GM12878 (cell line): ENCODE results near the gene SLC39A5. TPM values are rescaled to one million over a fixed set of nuclear protein-coding genes. Genes with fewer than 3 reads are reported as not detected.
"Not testable (repeated sequence)": the region's sequence is repeated elsewhere in the genome, so short reads cannot be mapped to it uniquely, and the experiment has no call there.

Experiments
- ATAC-seq: fragments of 200-7000 bp; cut with Tn5 transposase; 3 replicates; pipeline ENCODE4 v1.9.1; 2020; ENCODE audit warnings: mild to moderate bottlenecking, moderate library complexity
- BruUV-seq: library from RNA; stranded (reverse); fragments of 400-500 nt; replicated peaks from 2 replicates; lab custom pipeline; 2021; lab: Mats Ljungman, UMichigan
- CTCF ChIA-PET: fragments of 300-600 bp; sonication (Branson Sonifier 250); formaldehyde crosslinking; extraction: SDS; loops from one replicate; lab custom pipeline; 2021; ENCODE audit warnings: inconsistent platforms; lab: Yijun Ruan, JAX
- POLR2A ChIA-PET: fragments of 350-600 bp; formaldehyde crosslinking; extraction: SDS; loops from one replicate; lab custom pipeline; 2021; ENCODE audit warnings: inconsistent platforms; lab: Charles Lee
- RAD21 ChIA-PET: fragments of 300-600 bp; sonication (Branson Sonifier 250); formaldehyde crosslinking; loops from one replicate; lab custom pipeline; 2023; ENCODE audit warnings: antibody characterized with exemption; ENCODE audit not compliant: unreplicated experiment; lab: Charles Lee
- SMC1A ChIA-PET: fragments of 300-600 bp; sonication (Branson Sonifier 250); formaldehyde crosslinking; loops from one replicate; lab custom pipeline; 2023; ENCODE audit not compliant: unreplicated experiment, uncharacterized antibody; lab: Charles Lee
- DNase-seq: peaks from one replicate; pipeline ENCODE4 v3.0.0-alpha.2; 2011; ENCODE audit warnings: low read depth, low spot score
- FAIRE-seq: peaks from 3 replicates; lab custom pipeline; 2011; peaks lifted over from hg19 to GRCh38; lab: Jason Lieb, UNC
- H2AFZ ChIP-seq: 2 replicates; pipeline ENCODE4 v1.6.0; 2011; ENCODE audit warnings: low read depth, low read length, control low read depth; ENCODE audit not compliant: control insufficient read depth
- H3K27ac ChIP-seq: 2 replicates; pipeline ENCODE4 v1.5.1; 2011; ENCODE audit warnings: control low read depth; ENCODE audit not compliant: control insufficient read depth, insufficient read depth
- H3K27me3 ChIP-seq, 2 experiments: replicated peaks in 1 of 2; 2 replicates each; pipeline versions ENCODE4 v1.6.0 to v1.6.1; 2011; ENCODE audit warnings: low read length in 1 of 2; ENCODE audit not compliant: control insufficient read depth in 2 of 2, insufficient read depth in 2 of 2
- H3K36me3 ChIP-seq, 2 experiments: 2 replicates each; pipeline ENCODE4 v1.5.1; 2011; ENCODE audit warnings: low read length in 1 of 2; ENCODE audit not compliant: control insufficient read depth in 2 of 2, insufficient read depth in 2 of 2
- H3K4me1 ChIP-seq: 2 replicates; pipeline ENCODE4 v1.6.1; 2011; ENCODE audit warnings: mild to moderate bottlenecking, low read length, moderate library complexity, mixed read lengths; ENCODE audit not compliant: control insufficient read depth, insufficient read depth
- H3K4me2 ChIP-seq: 2 replicates; pipeline ENCODE4 v1.6.0; 2011; ENCODE audit warnings: control low read depth; ENCODE audit not compliant: control insufficient read depth, insufficient read depth
- H3K4me3 ChIP-seq: fragments of 200-600 bp; sonication (generic); 2 replicates; pipeline ENCODE4 v1.5.1; 2016
- H3K79me2 ChIP-seq: 2 replicates; pipeline ENCODE4 v1.6.0; 2011; ENCODE audit warnings: low read length; ENCODE audit not compliant: control insufficient read depth, insufficient read depth
- H3K9ac ChIP-seq: 2 replicates; pipeline ENCODE4 v1.8.0; 2011; ENCODE audit warnings: low read length, control low read depth, mixed read lengths; ENCODE audit not compliant: control insufficient read depth, insufficient read depth
- H3K9me3 ChIP-seq: replicated peaks from 3 replicates; pipeline ENCODE4 v1.5.1; 2011; ENCODE audit warnings: mild to moderate bottlenecking, low read length; ENCODE audit not compliant: control insufficient read depth, insufficient read depth
- H4K20me1 ChIP-seq: 2 replicates; pipeline ENCODE4 v1.6.0; 2011; ENCODE audit not compliant: control insufficient read depth, insufficient read depth
- ZBTB11 ChIP-seq: fragments of 450-650 bp; formaldehyde crosslinking; IDR thresholded peaks from 2 replicates; pipeline ENCODE4 v1.5.0; 2022; ENCODE audit warnings: mild to moderate bottlenecking, missing genetic modification characterization
- WGBS: methylation state at CpG from one replicate; pipeline ENCODE4 v1.1.6; 2016; ENCODE audit warnings: low lambda C conversion rate; ENCODE audit not compliant: insufficient replicate concordance, insufficient coverage; ENCODE audit errors: missing lambda C conversion rate; 5-methylcytosine and 5-hydroxymethylcytosine counted together
- in situ Hi-C: fragments of 300-500 bp; cut with MboI; formaldehyde crosslinking; loops from 9 replicates; pipeline ENCODE4 v1.14.3; 2018; ENCODE audit warnings: mixed read lengths
- intact Hi-C: fragments of 100-400 bp; cut with micrococcal nuclease; formaldehyde crosslinking; loops from one replicate; pipeline ENCODE4 v1.14.2; 2022; ENCODE audit not compliant: unreplicated experiment
- polyA plus RNA-seq, 11 experiments: library from polyadenylated mRNA; depleted of rRNA in 4 of 11; unstranded in 6 of 11; stranded (reverse) in 5 of 11; fragments of >200 nt; fragmentation: Nextera tagmentation in 4 of 11; fragmentation: Illumina TruSeq in 1 of 11; extraction: Ambion mirVana in 4 of 11; extraction: Trizol in 1 of 11; gene quantifications; 1 replicate in 1 of 11; 2 replicates in 10 of 11; pipeline versions ENCODE4 v1.2.1 to v1.2.3, GENCODE V29; 2011 to 2016; ENCODE audit warnings: inconsistent platforms in 2 of 11, missing spikeins in 2 of 11, low read depth in 1 of 11
- total RNA-seq, 4 experiments: library from RNA; depleted of rRNA in 3 of 4; stranded (reverse); fragments of >200 nt in 3 of 4; fragmentation: Illumina TruSeq in 1 of 4; extraction: Trizol in 1 of 4; gene quantifications; 2 replicates each; pipeline versions ENCODE4 v1.2.1 to v1.2.3, GENCODE V29; 2013 to 2021

The SLC39A5 gene
- total and polyA plus RNA-seq, 10 of the 15 experiments (the other 5 are each of a cell fraction or from before 2014, with no cell fraction given) = 0.15 to 0.56 (median 0.15) TPM; not detected in 7

- no peak for TF ChIP-seq ZBTB11
These were observed 41.2 kb downstream of the SLC39A5 start (continued) for GRCh38 chr12:56271031-56271430.

GRCh38 chr12:56272468-56272867 lies 42.6 kb downstream of the SLC39A5 start:
- in situ Hi-C loops, SMC1A ChIA-PET, H3K79me2 ChIP-seq, H3K27me3 ChIP-seq, H3K4me3 ChIP-seq, H3K27ac ChIP-seq, DNase-seq, ATAC-seq, RAD21 ChIA-PET, H3K4me1 ChIP-seq, intact Hi-C loops, H3K4me2 ChIP-seq, BruUV-seq, H2AFZ ChIP-seq, H4K20me1 ChIP-seq, H3K9ac ChIP-seq, H3K9me3 ChIP-seq: not testable (repeated sequence)
- WGBS = 94% methylated on average over 2 of the region's 2 CpGs
- FAIRE-seq = peak; percentile 61
- ChIA-PET CTCF (interaction anchor here (0.8 kb wide), 1 partner anchor 29 kb away, joined by 3 read pairs; no protein-coding TSS in a partner anchor), POLR2A (interaction anchor here (0.6 kb wide), 1 partner anchor 13 kb away, joined by 5 read pairs; no protein-coding TSS in a partner anchor)
- H3K36me3 ChIP-seq = peaks cover 14% of the 10 kb centered on the region in 2 experiments; a peak in 3 of 4 replicates
